ENCODE results near the gene EHBP1. TPM values are rescaled to one million over a fixed set of nuclear protein-coding genes. Genes with fewer than 3 reads are reported as not detected.

The EHBP1 gene
- total RNA-seq, 2 donors from 2014 or later: 22.4 to 22.9 TPM

DNA sequence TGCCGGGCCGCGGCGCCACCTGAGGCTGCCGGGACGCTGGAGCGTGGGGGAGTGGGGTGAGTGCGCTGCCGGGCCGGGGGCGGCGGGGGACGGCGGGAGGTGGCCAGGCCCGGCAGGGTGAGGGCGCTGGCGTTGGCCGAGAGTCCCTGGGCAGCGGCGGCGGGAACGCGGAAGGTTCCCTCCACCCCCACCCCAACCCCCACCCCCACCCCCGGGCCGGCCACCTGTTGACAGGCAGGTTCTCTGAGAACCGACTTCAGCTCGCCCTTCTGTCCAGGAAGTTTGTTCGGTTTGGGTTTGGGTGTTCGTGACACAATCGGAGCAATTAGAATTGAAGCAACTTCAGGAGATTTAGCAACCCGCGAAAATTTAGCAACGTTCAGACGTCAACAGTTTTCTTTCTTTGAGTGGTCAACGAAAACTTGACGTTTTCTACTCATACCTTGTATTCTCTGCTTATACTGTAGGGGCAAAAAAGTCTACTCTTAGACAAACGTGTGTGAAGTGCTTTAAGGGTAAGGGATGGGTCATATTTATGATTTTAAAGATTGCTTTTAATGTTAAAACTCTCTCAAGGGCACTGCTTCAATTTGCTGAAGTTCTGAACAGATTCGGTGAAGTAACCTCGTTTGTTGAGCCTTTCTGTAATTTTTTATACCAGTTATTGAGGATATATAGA is 354.4 kb downstream of the EHBP1 start:
- Histone ChIP-seq H3K9me3 (peaks cover 0 to 3% of the 10 kb centered on the region in 2 donors), H3K27me3 (peaks cover 65 to 73% of the 10 kb centered on the region in 2 donors), H3K36me3 (no peaks in the 10 kb centered on the region), H3K4me1 (peaks cover 0 to 46% of the 10 kb centered on the region in 2 donors), H3K4me3 (no peak overlapping the region), H3K27ac (no peak overlapping the region)
- TF ChIP-seq CTCF (IDR thresholded peaks at IDR 0.05): no peak
- no peak for DNase-seq (ENCODE audit: low spot score)

DNA sequence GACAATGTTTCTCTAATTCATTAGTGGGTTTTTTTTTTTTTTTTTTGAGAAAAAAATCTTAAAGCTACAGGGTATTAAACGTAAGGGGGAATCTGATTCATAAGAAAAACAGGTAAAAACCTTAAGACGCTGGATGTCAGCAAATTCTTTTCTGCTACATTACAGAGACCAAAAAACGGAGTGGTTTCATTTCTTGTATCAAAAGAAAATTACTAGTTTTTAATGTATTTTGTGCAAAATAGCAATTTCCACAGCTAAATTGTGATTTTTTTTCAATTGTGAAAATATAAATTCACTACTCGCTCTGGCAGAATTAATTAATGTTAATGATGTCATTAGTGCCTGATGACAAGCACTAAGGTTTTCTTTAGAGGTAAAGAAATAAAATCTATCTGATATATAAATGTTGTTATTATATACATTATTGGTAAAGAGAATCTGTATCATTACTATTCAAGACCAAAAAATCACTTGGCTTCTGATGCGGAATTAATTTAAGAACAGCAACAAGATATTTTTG is 355.0 kb downstream of the EHBP1 start:
- peaks cover 59 to 69% of the 10 kb centered on the region in 2 donors for H3K27me3 ChIP-seq
- peaks cover 0 to 3% of the 10 kb centered on the region in 2 donors for H3K9me3 ChIP-seq
- no peak for DNase-seq (ENCODE audit: low spot score)
- H3K36me3 ChIP-seq: no peaks in the 10 kb centered on the region
- H3K4me1 ChIP-seq: peaks cover 0 to 40% of the 10 kb centered on the region in 2 donors
- no peak overlapping the region for H3K27ac ChIP-seq
- H3K4me3 ChIP-seq: no peak overlapping the region
- TF ChIP-seq CTCF (IDR thresholded peaks at IDR 0.05): no peak

DNA sequence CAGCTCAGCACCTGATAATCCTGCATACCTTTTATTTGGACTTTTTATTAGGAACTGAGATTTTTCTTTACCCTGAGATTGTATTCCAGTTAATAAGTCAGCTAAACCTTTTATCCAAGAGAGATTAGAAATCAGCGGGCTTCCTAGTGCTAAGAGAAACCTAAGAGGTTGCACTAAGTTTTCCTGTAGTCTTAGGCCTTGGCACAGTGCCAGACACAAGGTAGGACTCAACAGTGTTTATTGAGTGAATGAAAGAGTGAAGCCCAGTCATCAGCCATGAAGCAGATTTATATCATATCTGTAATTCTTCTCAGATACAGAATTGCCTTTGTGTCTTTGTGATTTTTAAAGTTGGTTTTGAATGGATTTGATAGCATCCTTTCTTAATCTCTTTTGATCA is 358.7 kb downstream of the EHBP1 start:
- Histone ChIP-seq H3K9me3 (peaks cover 0 to 3% of the 10 kb centered on the region in 2 donors), H3K4me1 (peaks cover 0 to 7% of the 10 kb centered on the region in 2 donors), H3K36me3 (no peaks in the 10 kb centered on the region), H3K27me3 (peaks cover 22 to 42% of the 10 kb centered on the region in 2 donors), H3K27ac (no peak overlapping the region), H3K4me3 (no peak overlapping the region)
- TF ChIP-seq CTCF (IDR thresholded peaks at IDR 0.05): no peak
- DNase-seq (ENCODE audit: low spot score): no peak

DNA sequence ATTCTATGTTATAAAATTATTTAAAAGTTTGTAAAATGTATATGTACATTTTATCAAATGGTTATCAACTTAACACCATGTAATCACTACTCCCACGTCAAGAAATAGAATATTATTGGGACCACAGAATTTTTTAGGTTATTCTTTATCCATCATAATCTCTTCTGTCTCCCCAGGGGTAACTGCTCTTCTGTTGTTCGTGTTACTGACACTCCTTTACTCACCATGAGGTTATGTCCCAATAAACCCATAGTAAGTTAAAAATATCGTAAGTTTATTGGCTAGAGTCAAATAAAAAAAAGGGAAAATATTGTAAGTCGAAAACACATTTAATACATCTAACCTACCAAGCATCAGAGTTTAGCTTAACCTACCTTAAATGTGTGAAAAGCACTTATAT is 359.1 kb downstream of the EHBP1 start:
- Histone ChIP-seq H3K9me3 (peaks cover 0 to 1% of the 10 kb centered on the region in 2 donors), H3K4me3 (no peak overlapping the region), H3K27me3 (peaks cover 18 to 38% of the 10 kb centered on the region in 2 donors), H3K36me3 (no peaks in the 10 kb centered on the region), H3K27ac (no peak overlapping the region), H3K4me1 (peaks cover 0 to 2% of the 10 kb centered on the region in 2 donors)
- DNase-seq (ENCODE audit: low spot score): no peak
- no peak for TF ChIP-seq CTCF (IDR thresholded peaks at IDR 0.05)

GRCh38 chr2:63066265-63066664 is 360.8 kb downstream of the EHBP1 start:
- no peak for TF ChIP-seq CTCF (IDR thresholded peaks at IDR 0.05)

More at GRCh38 chr2:63066265-63066664, 360.8 kb downstream of the EHBP1 start:
- DNase-seq (ENCODE audit: low spot score): no peak
- no peaks in the 10 kb centered on the region for H3K4me1 ChIP-seq
- no peaks in the 10 kb centered on the region for H3K36me3 ChIP-seq
- no peaks in the 10 kb centered on the region for H3K9me3 ChIP-seq
- no peak overlapping the region for H3K27ac ChIP-seq
- H3K4me3 ChIP-seq: no peak overlapping the region
- H3K27me3 ChIP-seq: peaks cover 4 to 25% of the 10 kb centered on the region in 2 donors

Data from right atrium auricular region (tissue), 2 donors.